NCI-H2171 (cell line): ENCODE measurements around the gene GRAMD1A.
A peak's percentile ranks its signal among the peaks of the same experiment; 100 is the strongest.
"Not testable (repeated sequence)": the region's sequence is repeated elsewhere in the genome, so short reads cannot be mapped to it uniquely, and the experiment has no call there.

Experiments used
- DNase-seq: peaks from one replicate; lab custom pipeline; 2025; lab: John Stamatoyannopoulos, UW

The GRAMD1A gene

GRCh38 chr19:35021016-35021415, 20.9 kb downstream of the GRAMD1A start:
- DNase-seq = no peak

GRCh38 chr19:35021596-35021995, 21.5 kb downstream of the GRAMD1A start:
- DNase-seq = no peak

GRCh38 chr19:35022460-35022859, 22.3 kb downstream of the GRAMD1A start:
- no peak for DNase-seq

GRCh38 chr19:35023428-35023827, 23.3 kb downstream of the GRAMD1A start:
- no peak for DNase-seq

GRCh38 chr19:35024095-35024494, 24.0 kb downstream of the GRAMD1A start:
- no peak for DNase-seq

GRCh38 chr19:35025969-35026368, 25.8 kb downstream of the GRAMD1A start:
- no peak for DNase-seq

- DNase-seq = no peak
These were observed 26.3 kb downstream of the GRAMD1A start for GRCh38 chr19:35026418-35026817.

GRCh38 chr19:35027009-35027408, 26.9 kb downstream of the GRAMD1A start:
- no peak for DNase-seq

GRCh38 chr19:35027851-35028599, 27.9 kb downstream of the GRAMD1A start:
- no peak for DNase-seq

GRCh38 chr19:35028600-35028885, 28.4 kb downstream of the GRAMD1A start:
- not testable (repeated sequence) for DNase-seq

GRCh38 chr19:35029275-35029736, 29.2 kb downstream of the GRAMD1A start:
- not testable (repeated sequence) for DNase-seq

- no peak for DNase-seq
These were observed 29.7 kb downstream of the GRAMD1A start for GRCh38 chr19:35029737-35030256.

- DNase-seq = peak; percentile 30
These were observed 30.3 kb downstream of the GRAMD1A start, which contains the start of gene SCN1B for GRCh38 chr19:35030257-35031071. SCN1B (plus strand) TSS chr19:35030470; CDS start chr19:35030821, 351 bp downstream.

GRCh38 chr19:35031072-35031881, 31.2 kb downstream of the GRAMD1A start:
- peak; percentile 32 for DNase-seq

GRCh38 chr19:35032356-35032865, 32.3 kb downstream of the GRAMD1A start:
- DNase-seq = no peak

- no peak for DNase-seq
These were observed 33.2 kb downstream of the GRAMD1A start for GRCh38 chr19:35033067-35034004.

GRCh38 chr19:35034005-35034502, 33.9 kb downstream of the GRAMD1A start:
- DNase-seq = no peak

GRCh38 chr19:35034588-35035382, 34.7 kb downstream of the GRAMD1A start:
- no peak for DNase-seq

- peak; percentile 39 for DNase-seq
These were observed 37.8 kb downstream of the GRAMD1A start for GRCh38 chr19:35037716-35038622.
